Effector memory CD4-positive, alpha-beta T cell (primary cell): Measurements from ENCODE around the gene UBASH3A.

Experiments
- DNase-seq, 3 donors: peaks; one replicate each; pipeline ENCODE4 v3.0.0-alpha.2; 2020
- H3K27ac ChIP-seq: 2 replicates; pipeline ENCODE4 v1.7.0; 2013; ENCODE audit warnings: mild to moderate bottlenecking, low read length, moderate library complexity; ENCODE audit not compliant: insufficient read depth, poor library complexity, severe bottlenecking
- H3K27me3 ChIP-seq: replicated peaks from 2 replicates; pipeline ENCODE4 v1.7.0; 2013; ENCODE audit warnings: mild to moderate bottlenecking, low read length; ENCODE audit not compliant: insufficient read depth, control insufficient read depth, poor library complexity, severe bottlenecking
- H3K36me3 ChIP-seq: 2 replicates; pipeline ENCODE4 v1.7.0; 2013; ENCODE audit warnings: mild to moderate bottlenecking, low read length, moderate library complexity; ENCODE audit not compliant: control insufficient read depth, insufficient read depth
- H3K4me1 ChIP-seq: 2 replicates; pipeline ENCODE4 v1.7.0; 2013; ENCODE audit warnings: low read length, mild to moderate bottlenecking; ENCODE audit not compliant: control insufficient read depth, insufficient read depth, poor library complexity, severe bottlenecking
- H3K4me3 ChIP-seq: 2 replicates; pipeline ENCODE4 v1.7.0; 2013; ENCODE audit warnings: low read length, low read depth, mild to moderate bottlenecking; ENCODE audit not compliant: insufficient read depth, poor library complexity, severe bottlenecking
- H3K9me3 ChIP-seq: 2 replicates; pipeline ENCODE4 v1.7.0; 2013; ENCODE audit warnings: mild to moderate bottlenecking, low read length, moderate library complexity; ENCODE audit not compliant: control insufficient read depth

Gene UBASH3A

DNA sequence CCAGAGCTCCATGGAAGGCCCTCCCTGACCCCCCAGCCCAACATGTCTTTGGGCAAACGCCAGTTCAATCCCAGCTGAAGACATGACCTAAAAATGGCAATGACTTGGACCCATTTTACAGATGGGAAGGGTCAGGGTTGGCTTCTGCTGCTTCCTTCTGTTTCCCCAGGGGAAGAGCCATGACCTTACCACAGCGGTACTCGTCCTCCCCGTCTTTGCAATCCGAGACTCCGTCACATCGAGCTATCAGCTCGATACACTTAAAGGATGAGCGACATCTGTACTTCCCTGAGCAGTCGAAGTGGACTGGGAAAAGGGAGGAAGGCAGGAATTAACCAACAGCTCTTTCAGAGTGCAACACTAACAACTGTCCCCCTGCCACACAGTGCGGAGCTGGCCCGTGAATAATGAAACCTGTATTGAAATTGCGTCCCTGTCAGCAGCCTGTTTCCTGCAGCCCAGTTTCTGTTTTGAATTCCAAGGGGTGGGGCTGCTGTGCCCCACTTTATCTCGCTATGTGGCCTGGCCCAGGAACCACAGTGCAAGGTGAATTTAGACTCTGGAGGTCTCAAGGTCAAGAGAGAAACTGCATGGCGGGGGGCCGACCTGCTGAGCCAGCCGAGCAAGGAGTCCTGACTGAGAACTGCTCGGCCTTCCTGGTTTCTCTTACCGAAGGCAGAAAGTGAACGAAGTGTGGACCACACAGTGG, 14.8 kb upstream of the UBASH3A start:
- no peaks in the 10 kb centered on the region for H3K27me3 ChIP-seq
- H3K27ac ChIP-seq, result no peak overlapping the region
- H3K9me3 ChIP-seq, result no peaks in the 10 kb centered on the region
- no peaks in the 10 kb centered on the region for H3K36me3 ChIP-seq
- DNase-seq, result no peak
- H3K4me1 ChIP-seq, result peaks cover 15% of the 10 kb centered on the region
- H3K4me3 ChIP-seq, result no peak overlapping the region

DNA sequence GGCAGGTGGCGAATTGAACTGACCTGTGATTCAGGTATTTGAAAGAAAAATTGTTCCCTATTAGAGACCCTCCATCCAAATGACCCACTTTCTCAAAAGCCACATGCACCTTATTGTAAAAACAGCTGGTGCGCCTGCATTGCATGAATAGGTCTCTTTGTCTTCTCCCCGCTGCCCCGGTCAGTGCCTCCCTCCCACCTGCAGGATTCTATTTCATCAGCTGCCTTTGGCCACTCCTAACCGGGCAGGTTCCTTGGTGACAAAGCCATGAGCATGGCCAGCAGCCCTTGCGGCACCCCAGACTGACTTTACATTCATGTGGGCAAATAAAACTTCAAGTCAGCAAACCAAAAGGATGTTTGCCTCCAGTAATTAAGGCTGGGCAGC, 14.3 kb upstream of the UBASH3A start:
- no peak for DNase-seq
- H3K4me1 ChIP-seq, result peaks cover 15% of the 10 kb centered on the region
- H3K27me3 ChIP-seq, result no peaks in the 10 kb centered on the region
- H3K4me3 ChIP-seq, result no peak overlapping the region
- no peaks in the 10 kb centered on the region for H3K36me3 ChIP-seq
- no peak overlapping the region for H3K27ac ChIP-seq
- no peaks in the 10 kb centered on the region for H3K9me3 ChIP-seq

DNA sequence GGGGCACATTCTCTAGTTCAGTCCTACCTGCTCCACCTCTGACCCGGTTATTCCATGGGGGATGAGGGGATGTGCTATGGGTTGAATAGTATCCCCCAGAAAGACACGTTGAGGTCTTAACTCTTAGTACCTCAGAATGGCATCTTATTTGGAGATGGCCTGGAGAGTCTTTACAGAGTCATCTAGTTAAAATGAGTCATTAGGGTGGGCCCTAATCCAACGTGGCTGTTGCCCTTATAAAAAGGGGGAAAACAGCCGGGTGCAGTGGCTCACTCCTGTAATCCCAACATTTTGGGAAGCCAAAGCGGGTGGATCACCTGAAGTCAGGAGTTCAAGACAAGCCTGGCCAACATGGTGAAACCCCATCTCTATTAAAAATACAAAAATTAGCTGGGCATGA, 13.5 kb upstream of the UBASH3A start:
- H3K9me3 ChIP-seq, result no peaks in the 10 kb centered on the region
- no peaks in the 10 kb centered on the region for H3K27me3 ChIP-seq
- no peak overlapping the region for H3K4me3 ChIP-seq
- DNase-seq, result no peak
- H3K27ac ChIP-seq, result no peak overlapping the region
- no peaks in the 10 kb centered on the region for H3K36me3 ChIP-seq
- H3K4me1 ChIP-seq, result peaks cover 12% of the 10 kb centered on the region

- no peaks in the 10 kb centered on the region for H3K36me3 ChIP-seq
- no peak overlapping the region for H3K4me3 ChIP-seq
- no peaks in the 10 kb centered on the region for H3K27me3 ChIP-seq
- no peaks in the 10 kb centered on the region for H3K9me3 ChIP-seq
- peaks cover 11% of the 10 kb centered on the region for H3K4me1 ChIP-seq
- H3K27ac ChIP-seq, result no peak overlapping the region
- DNase-seq, result no peak
Observed at GRCh38 chr21:42390696-42391095, 13.0 kb upstream of the UBASH3A start.

GRCh38 chr21:42391297-42391696, 12.4 kb upstream of the UBASH3A start:
- Histone ChIP-seq H3K9me3 (no peaks in the 10 kb centered on the region), H3K36me3 (no peaks in the 10 kb centered on the region), H3K4me1 (peaks cover 11% of the 10 kb centered on the region), H3K27me3 (no peaks in the 10 kb centered on the region), H3K27ac (no peak overlapping the region), H3K4me3 (no peak overlapping the region)
- no peak for DNase-seq

DNA sequence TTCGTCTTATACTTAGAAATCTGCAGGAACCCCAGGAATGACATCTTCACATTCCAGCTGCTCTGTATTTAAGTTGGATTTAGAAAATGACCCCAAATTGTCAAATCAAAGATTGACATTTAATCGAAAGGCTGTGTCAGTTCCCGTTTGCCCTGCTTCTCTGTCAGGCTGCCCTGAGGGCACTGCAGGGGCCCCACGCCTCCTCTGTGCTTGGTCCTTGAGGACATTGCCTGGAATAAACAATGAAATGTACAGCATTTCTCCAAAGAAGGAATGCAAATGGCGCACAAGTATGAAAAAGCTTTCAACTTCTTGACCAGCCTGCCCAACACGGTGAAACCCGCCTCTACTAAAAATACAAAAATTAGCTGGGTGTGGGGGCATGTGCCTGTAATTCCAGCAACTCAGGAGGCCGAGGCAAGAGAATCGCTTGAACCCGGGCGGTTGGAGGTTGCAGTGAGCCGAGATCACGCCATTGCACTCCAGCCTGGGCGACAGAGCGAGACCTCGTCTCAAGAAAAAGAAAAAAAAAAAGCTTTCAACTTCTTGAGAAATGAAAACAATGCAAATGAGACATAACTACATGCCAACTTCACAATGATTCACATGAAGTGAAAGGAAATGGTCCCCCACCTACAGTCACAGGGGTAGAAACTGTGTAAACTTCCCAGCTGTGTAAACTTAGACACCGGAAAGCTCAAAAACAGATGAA, 10.8 kb upstream of the UBASH3A start:
- DNase-seq, result no peak
- H3K9me3 ChIP-seq, result no peaks in the 10 kb centered on the region
- peaks cover 11% of the 10 kb centered on the region for H3K4me1 ChIP-seq
- H3K27me3 ChIP-seq, result no peaks in the 10 kb centered on the region
- H3K36me3 ChIP-seq, result no peaks in the 10 kb centered on the region
- no peak overlapping the region for H3K27ac ChIP-seq
- H3K4me3 ChIP-seq, result no peak overlapping the region

DNA sequence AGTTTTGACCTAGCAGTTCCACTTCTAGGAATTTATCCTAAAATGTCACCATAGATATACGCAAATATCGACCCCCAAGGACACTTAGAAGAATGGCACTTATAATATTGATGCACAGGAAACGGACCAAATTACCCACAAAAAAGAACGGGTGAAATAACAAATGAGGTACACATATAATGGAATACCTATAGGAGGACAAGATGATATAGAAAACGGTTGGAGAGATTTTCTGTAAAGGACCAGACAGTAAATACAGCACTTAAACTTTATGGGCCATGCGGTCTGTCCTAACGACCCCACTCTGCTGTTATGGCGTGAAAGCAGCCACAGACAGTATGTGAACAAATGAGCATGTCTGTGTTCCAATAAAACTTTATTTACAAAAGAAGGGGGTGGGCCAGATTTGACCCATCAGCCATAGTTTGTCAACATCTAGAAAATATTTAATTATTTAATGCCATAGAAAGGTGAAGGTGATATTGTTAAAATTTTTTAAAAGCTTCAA, 10.2 kb upstream of the UBASH3A start:
- peaks cover 18% of the 10 kb centered on the region for H3K4me1 ChIP-seq
- H3K4me3 ChIP-seq, result no peak overlapping the region
- no peaks in the 10 kb centered on the region for H3K36me3 ChIP-seq
- H3K9me3 ChIP-seq, result no peaks in the 10 kb centered on the region
- no peak overlapping the region for H3K27ac ChIP-seq
- DNase-seq, result no peak
- no peaks in the 10 kb centered on the region for H3K27me3 ChIP-seq

GRCh38 chr21:42395302-42395701, 8.4 kb upstream of the UBASH3A start:
- Histone ChIP-seq H3K36me3 (no peaks in the 10 kb centered on the region), H3K4me3 (no peak overlapping the region), H3K27me3 (no peaks in the 10 kb centered on the region), H3K9me3 (no peaks in the 10 kb centered on the region), H3K4me1 (peaks cover 20% of the 10 kb centered on the region), H3K27ac (no peak overlapping the region)
- no peak for DNase-seq

DNA sequence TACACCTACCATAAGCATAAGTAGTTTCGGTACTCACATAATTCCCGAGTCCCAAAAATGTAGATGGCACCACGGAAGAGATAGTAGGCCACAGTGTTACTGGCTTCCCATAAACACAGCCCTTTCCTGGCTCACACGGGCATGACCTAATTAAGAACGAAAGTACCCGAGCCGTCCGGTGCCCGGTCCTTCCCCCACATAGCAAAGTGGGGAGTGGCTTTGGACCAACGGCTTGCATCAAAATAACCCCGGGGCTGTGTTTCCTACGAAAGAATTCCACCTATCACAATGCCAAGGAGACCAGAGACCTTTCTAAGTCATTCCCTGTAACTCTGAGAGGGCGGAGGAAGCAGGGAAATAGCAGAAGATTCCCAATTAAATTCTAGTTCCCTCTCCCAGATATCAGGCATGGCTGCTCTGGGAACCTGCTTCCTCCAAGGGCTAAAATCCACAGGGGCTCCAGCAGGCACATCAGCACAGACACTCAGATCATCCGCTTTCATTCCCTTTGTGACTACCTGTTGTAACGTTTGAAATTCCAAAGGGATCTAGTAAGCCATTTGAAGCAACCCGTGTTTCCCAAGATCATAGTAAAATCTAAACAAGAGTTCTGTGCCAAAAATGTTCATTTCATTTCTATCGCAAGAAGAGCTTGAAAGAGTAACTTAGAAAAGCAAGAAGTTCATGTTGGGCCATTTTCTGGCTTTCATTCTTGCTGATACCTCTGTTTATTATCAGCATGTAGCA, 7.6 kb upstream of the UBASH3A start, which contains the start of gene TMPRSS3:
Gene TMPRSS3, minus strand, starts transcription at position 148 of the 747 bp plus-strand sequence. CDS start 635 bp downstream, outside the sequence.
- H3K36me3 ChIP-seq, result no peaks in the 10 kb centered on the region
- no peaks in the 10 kb centered on the region for H3K27me3 ChIP-seq
- no peak within 1 kb of the TSS for H3K4me3 ChIP-seq
- no peak within 1 kb of the TSS for H3K27ac ChIP-seq
- H3K9me3 ChIP-seq, result no peaks in the 10 kb centered on the region
- no peak for DNase-seq
- peaks cover 22% of the 10 kb centered on the region for H3K4me1 ChIP-seq
